BE2C (cell line): Measurements from ENCODE around the gene IQSEC1.

Experiments used
- DNase-seq: peaks from one replicate; pipeline ENCODE4 v3.0.0-alpha.2; 2020
- H3K27me3 ChIP-seq: fragments of 250-450 bp; sonication (Bioruptor Pico); 2 replicates; pipeline ENCODE4 v1.5.1; 2020; ENCODE audit warnings: mild to moderate bottlenecking
- H3K36me3 ChIP-seq: fragments of 250-450 bp; sonication (Bioruptor Pico); 2 replicates; pipeline ENCODE4 v1.5.1; 2020; ENCODE audit warnings: mild to moderate bottlenecking
- H3K4me1 ChIP-seq: fragments of 250-450 bp; sonication (Bioruptor Pico); 2 replicates; pipeline ENCODE4 v1.5.1; 2020
- H3K4me3 ChIP-seq: 2 replicates; pipeline ENCODE4 v1.5.1; 2011; ENCODE audit warnings: low read depth, low read length
- H3K9me3 ChIP-seq: fragments of 250-450 bp; sonication (Bioruptor Pico); 2 replicates; pipeline ENCODE4 v1.5.1; 2020
- CTCF ChIP-seq: IDR thresholded peaks from 2 replicates; pipeline ENCODE4 v1.5.1; 2012; ENCODE audit warnings: mild to moderate bottlenecking, low read depth, low read length

The IQSEC1 gene

GRCh38 chr3:13042715-13043271 lies 30.4 kb downstream of the IQSEC1 start:
- peak overlapping the region; percentile 66 for H3K4me3 ChIP-seq
- no peak for TF ChIP-seq CTCF
- peaks cover 33% of the 10 kb centered on the region for H3K4me1 ChIP-seq
- H3K36me3 ChIP-seq: no peaks in the 10 kb centered on the region
- no peaks in the 10 kb centered on the region for H3K9me3 ChIP-seq
- H3K27me3 ChIP-seq: no peaks in the 10 kb centered on the region
- DNase-seq: peak; percentile 84

- H3K4me3 ChIP-seq: peak overlapping the region; percentile 66
- TF ChIP-seq CTCF: no peak
- peaks cover 33% of the 10 kb centered on the region for H3K4me1 ChIP-seq
- peaks cover 2% of the 10 kb centered on the region; the same call in 1 of the 2 replicates for H3K36me3 ChIP-seq
- DNase-seq: peak; percentile 47
- H3K27me3 ChIP-seq: no peaks in the 10 kb centered on the region
- H3K9me3 ChIP-seq: no peaks in the 10 kb centered on the region
Measured at GRCh38 chr3:13042127-13042701, 31.0 kb downstream of the IQSEC1 start.

GRCh38 chr3:13041113-13041776 lies 32.0 kb downstream of the IQSEC1 start:
- H3K4me3 ChIP-seq: peak overlapping the region; percentile 66
- no peaks in the 10 kb centered on the region for H3K27me3 ChIP-seq
- H3K4me1 ChIP-seq: peaks cover 26% of the 10 kb centered on the region
- TF ChIP-seq CTCF: no peak
- H3K9me3 ChIP-seq: no peaks in the 10 kb centered on the region
- peaks cover 4% of the 10 kb centered on the region; the same call in 1 of the 2 replicates for H3K36me3 ChIP-seq
- peak; percentile 83 for DNase-seq

- DNase-seq: peak; percentile 27
- Histone ChIP-seq H3K4me3 (peak overlapping the region; percentile 66), H3K4me1 (peaks cover 18% of the 10 kb centered on the region), H3K27me3 (no peaks in the 10 kb centered on the region), H3K9me3 (no peaks in the 10 kb centered on the region), H3K36me3 (peaks cover 4% of the 10 kb centered on the region; the same call in 1 of the 2 replicates)
- no peak for TF ChIP-seq CTCF
Measured at GRCh38 chr3:13040361-13041074, 32.7 kb downstream of the IQSEC1 start.

GRCh38 chr3:13039213-13039896 lies 33.9 kb downstream of the IQSEC1 start:
- no peak for DNase-seq
- no peak for TF ChIP-seq CTCF
- no peaks in the 10 kb centered on the region for H3K27me3 ChIP-seq
- peaks cover 4% of the 10 kb centered on the region; the same call in 1 of the 2 replicates for H3K36me3 ChIP-seq
- peak overlapping the region; percentile 52 for H3K4me3 ChIP-seq
- H3K4me1 ChIP-seq: peaks cover 12% of the 10 kb centered on the region
- H3K9me3 ChIP-seq: no peaks in the 10 kb centered on the region
